ENCODE data around the gene ADAM21.

DNA sequence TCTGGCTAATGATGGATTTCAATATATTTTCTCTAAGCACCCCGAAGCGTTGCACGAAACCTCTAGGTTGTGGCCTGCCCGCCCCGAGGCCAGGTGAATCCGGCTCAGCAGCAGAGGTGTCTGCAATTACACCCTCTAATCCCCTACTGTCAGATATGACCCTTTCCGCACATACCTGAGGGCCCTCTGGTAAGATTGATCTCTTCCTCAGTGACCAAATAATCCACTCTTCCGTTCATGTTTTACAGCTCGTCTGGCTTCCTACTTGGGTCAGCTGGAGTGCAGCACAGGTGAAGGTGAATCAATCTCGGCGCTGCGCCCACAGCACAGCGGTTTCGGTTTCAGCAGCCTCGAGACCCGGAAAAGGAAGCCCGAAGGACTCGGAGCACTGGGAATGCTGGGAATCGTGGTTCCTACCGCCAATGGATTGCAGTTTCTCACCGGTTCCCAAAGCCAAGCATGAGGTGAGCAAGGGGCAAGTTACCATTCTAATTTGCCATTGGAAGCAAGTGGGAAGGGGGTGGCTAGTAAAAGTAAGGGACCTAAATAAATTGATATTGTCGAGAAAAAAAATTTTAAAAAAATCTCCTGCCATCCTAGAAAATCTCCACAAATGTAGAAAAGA lies 35.1 kb upstream of the ADAM21 start, which contains the start of gene SYNJ2BP:
- TF ChIP-seq, protein P1, sequence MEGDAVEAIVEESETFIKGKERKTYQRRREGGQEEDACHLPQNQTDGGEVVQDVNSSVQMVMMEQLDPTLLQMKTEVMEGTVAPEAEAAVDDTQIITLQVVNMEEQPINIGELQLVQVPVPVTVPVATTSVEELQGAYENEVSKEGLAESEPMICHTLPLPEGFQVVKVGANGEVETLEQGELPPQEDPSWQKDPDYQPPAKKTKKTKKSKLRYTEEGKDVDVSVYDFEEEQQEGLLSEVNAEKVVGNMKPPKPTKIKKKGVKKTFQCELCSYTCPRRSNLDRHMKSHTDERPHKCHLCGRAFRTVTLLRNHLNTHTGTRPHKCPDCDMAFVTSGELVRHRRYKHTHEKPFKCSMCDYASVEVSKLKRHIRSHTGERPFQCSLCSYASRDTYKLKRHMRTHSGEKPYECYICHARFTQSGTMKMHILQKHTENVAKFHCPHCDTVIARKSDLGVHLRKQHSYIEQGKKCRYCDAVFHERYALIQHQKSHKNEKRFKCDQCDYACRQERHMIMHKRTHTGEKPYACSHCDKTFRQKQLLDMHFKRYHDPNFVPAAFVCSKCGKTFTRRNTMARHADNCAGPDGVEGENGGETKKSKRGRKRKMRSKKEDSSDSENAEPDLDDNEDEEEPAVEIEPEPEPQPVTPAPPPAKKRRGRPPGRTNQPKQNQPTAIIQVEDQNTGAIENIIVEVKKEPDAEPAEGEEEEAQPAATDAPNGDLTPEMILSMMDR (IDR thresholded peaks at IDR 0.05): no peak
- TF ChIP-seq POLR2A (IDR thresholded peaks at IDR 0.05): peak; percentile 38

Data from right lobe of liver (tissue), 4 donors.